Neuronal stem cell (in vitro differentiated cells): ENCODE results near the gene LRRC4B.

Experiments used
- DNase-seq: peaks from one replicate; pipeline ENCODE4 v3.0.0-alpha.2; 2013; ENCODE audit warnings: low spot score
- H2AFZ ChIP-seq: one replicate; pipeline ENCODE4 v1.6.1; 2013; ENCODE audit warnings: mild to moderate bottlenecking, low read length, inconsistent platforms
- H2AK5ac ChIP-seq: 2 replicates; pipeline ENCODE4 v1.6.1; 2013; ENCODE audit warnings: low read depth, mild to moderate bottlenecking, inconsistent platforms, low read length, moderate library complexity, mixed read lengths
- H2BK120ac ChIP-seq: 2 replicates; pipeline ENCODE4 v1.6.1; 2013; ENCODE audit warnings: low read depth, mild to moderate bottlenecking, inconsistent platforms, low read length, moderate library complexity, mixed read lengths
- H2BK12ac ChIP-seq: one replicate; pipeline ENCODE4 v1.6.1; 2013; ENCODE audit warnings: low read length, inconsistent platforms
- H2BK15ac ChIP-seq: 2 replicates; pipeline ENCODE4 v1.6.1; 2013; ENCODE audit warnings: mild to moderate bottlenecking, low read length, inconsistent platforms, mixed read lengths
- H2BK5ac ChIP-seq: one replicate; pipeline ENCODE4 v1.6.1; 2013; ENCODE audit warnings: inconsistent platforms, mild to moderate bottlenecking, low read length, moderate library complexity
- H3K14ac ChIP-seq: one replicate; pipeline ENCODE4 v1.6.1; 2013; ENCODE audit warnings: low read length, inconsistent platforms
- H3K18ac ChIP-seq: 2 replicates; pipeline ENCODE4 v1.6.1; 2013; ENCODE audit warnings: low read length, inconsistent platforms
- H3K23ac ChIP-seq: 2 replicates; pipeline ENCODE4 v1.6.1; 2013; ENCODE audit warnings: low read depth, mild to moderate bottlenecking, mixed read lengths, low read length, inconsistent platforms; ENCODE audit not compliant: poor library complexity
- H3K27ac ChIP-seq: replicated peaks from 3 replicates; pipeline ENCODE4 v1.5.1; 2013; ENCODE audit warnings: low read length, inconsistent platforms
- H3K27me3 ChIP-seq, 3 experiments: 2 replicates each; pipeline ENCODE4 v1.6.1; 2013; ENCODE audit warnings: low read length in 3 of 3, mild to moderate bottlenecking in 2 of 3, inconsistent platforms in 1 of 3, low read depth in 1 of 3, mixed read lengths in 1 of 3, moderate library complexity in 1 of 3; ENCODE audit not compliant: control insufficient read depth in 3 of 3, insufficient read depth in 3 of 3
- H3K36me3 ChIP-seq, 2 donors: replicated peaks in 1 of 2; 2 replicates each; pipeline ENCODE4 v1.6.1; 2013; ENCODE audit warnings: low read length in 2 of 2; ENCODE audit not compliant: control insufficient read depth in 2 of 2, insufficient read depth in 2 of 2
- H3K4ac ChIP-seq: 2 replicates; pipeline ENCODE4 v1.6.1; 2013; ENCODE audit warnings: inconsistent platforms, mild to moderate bottlenecking, low read length, moderate library complexity
- H3K4me1 ChIP-seq, 2 donors: 1 replicate in 1 of 2; 2 replicates in 1 of 2; pipeline ENCODE4 v1.6.1; 2013; ENCODE audit warnings: low read length in 2 of 2, low read depth in 1 of 2; ENCODE audit not compliant: control insufficient read depth in 2 of 2, insufficient read depth in 1 of 2
- H3K4me2 ChIP-seq: one replicate; pipeline ENCODE4 v1.6.1; 2013; ENCODE audit warnings: mild to moderate bottlenecking, low read length, inconsistent platforms; ENCODE audit not compliant: insufficient read depth, poor library complexity, severe bottlenecking
- H3K4me3 ChIP-seq, 2 donors: 2 replicates each; pipeline ENCODE4 v1.5.1; 2013; ENCODE audit warnings: low read length in 2 of 2, mild to moderate bottlenecking in 2 of 2, inconsistent platforms in 1 of 2, moderate library complexity in 1 of 2
- H3K79me1 ChIP-seq: one replicate; pipeline ENCODE4 v1.6.1; 2013; ENCODE audit warnings: low read depth, mild to moderate bottlenecking, inconsistent platforms, low read length, moderate library complexity
- H3K9ac ChIP-seq: one replicate; pipeline ENCODE4 v1.6.1; 2013; ENCODE audit warnings: mild to moderate bottlenecking, low read depth, low read length, inconsistent platforms; ENCODE audit not compliant: poor library complexity
- H3K9me3 ChIP-seq, 2 donors: replicated peaks in 1 of 2; 2 replicates each; pipeline versions ENCODE3 to v1.6.1; 2013; ENCODE audit warnings: low read length in 2 of 2, mild to moderate bottlenecking in 2 of 2, inconsistent platforms in 1 of 2, low read depth in 1 of 2, mixed read lengths in 1 of 2, moderate library complexity in 1 of 2; ENCODE audit not compliant: control insufficient read depth in 2 of 2, insufficient read depth in 1 of 2
- H4K8ac ChIP-seq: one replicate; pipeline ENCODE4 v1.6.1; 2013; ENCODE audit warnings: low read depth, mild to moderate bottlenecking, inconsistent platforms, low read length, moderate library complexity
- H4K91ac ChIP-seq: one replicate; pipeline ENCODE4 v1.6.1; 2013; ENCODE audit warnings: low read length, low read depth, mild to moderate bottlenecking, inconsistent platforms; ENCODE audit not compliant: poor library complexity
- WGBS, 2 donors: extraction: QIAGEN DNeasy Blood & Tissue Kit; methylation state at CpG; one replicate each; pipeline ENCODE4 v1.1.7; 2013; ENCODE audit warnings: missing lambda C conversion rate in 2 of 2, mixed read lengths in 1 of 2; ENCODE audit not compliant: insufficient read length in 2 of 2, insufficient replicate concordance in 1 of 2; ENCODE audit errors: extremely low coverage in 2 of 2; 5-methylcytosine and 5-hydroxymethylcytosine counted together

LRRC4B gene

GRCh38 chr19:50478901-50479715 is 89.1 kb downstream of the LRRC4B start:
- H3K23ac ChIP-seq, result no peak overlapping the region
- DNase-seq, result no peak
- no peak overlapping the region for H3K4ac ChIP-seq
- WGBS, 2 donors, result no CpG with 5 or more reads among the region's 19 CpGs
- H2BK120ac ChIP-seq, result no peak overlapping the region
- no peak overlapping the region for H2BK12ac ChIP-seq
- no peak overlapping the region for H4K8ac ChIP-seq
- H3K4me3 ChIP-seq, result no peak overlapping the region
- H3K4me1 ChIP-seq, result no peaks in the 10 kb centered on the region
- peaks cover 18 to 34% of the 10 kb centered on the region in 2 donors for H3K36me3 ChIP-seq
- no peak overlapping the region for H2BK15ac ChIP-seq
- H3K9ac ChIP-seq, result peak overlapping the region; percentile 2
- H3K4me2 ChIP-seq, result no peak overlapping the region
- peaks cover 0 to 15% (median 0%) of the 10 kb centered on the region in 3 experiments for H3K27me3 ChIP-seq
- no peak overlapping the region for H2AK5ac ChIP-seq
- H3K27ac ChIP-seq, result no peak overlapping the region
- peak overlapping the region; percentile 27 for H3K18ac ChIP-seq
- peaks cover 5 to 31% of the 10 kb centered on the region in 2 donors for H3K9me3 ChIP-seq
- no peak overlapping the region for H2BK5ac ChIP-seq
- peaks cover 5% of the 10 kb centered on the region for H3K79me1 ChIP-seq
- no peak overlapping the region for H4K91ac ChIP-seq
- H3K14ac ChIP-seq, result no peak overlapping the region
- H2AFZ ChIP-seq, result no peak overlapping the region

GRCh38 chr19:50477751-50478515 is 90.3 kb downstream of the LRRC4B start:
- Histone ChIP-seq H3K27me3 (peaks cover 0 to 15% (median 0%) of the 10 kb centered on the region in 3 experiments), H3K36me3 (peaks cover 14 to 29% of the 10 kb centered on the region in 2 donors), H3K18ac (no peak overlapping the region), H3K79me1 (peaks cover 5% of the 10 kb centered on the region), H2AFZ (no peak overlapping the region), H4K8ac (no peak overlapping the region), H3K4me3 (no peak overlapping the region), H2BK120ac (no peak overlapping the region), H3K23ac (no peak overlapping the region), H3K14ac (no peak overlapping the region), H4K91ac (no peak overlapping the region), H2BK5ac (no peak overlapping the region), H3K4me2 (no peak overlapping the region), H2BK12ac (no peak overlapping the region), H2BK15ac (no peak overlapping the region), H3K4me1 (no peaks in the 10 kb centered on the region), H3K9me3 (peaks cover 5 to 31% of the 10 kb centered on the region in 2 donors), H3K9ac (no peak overlapping the region), H3K27ac (no peak overlapping the region), H2AK5ac (no peak overlapping the region), H3K4ac (no peak overlapping the region)
- no CpG with 5 or more reads among the region's 17 CpGs for WGBS, 2 donors
- no peak for DNase-seq

- H3K4me1 ChIP-seq, result no peaks in the 10 kb centered on the region
- H3K36me3 ChIP-seq, result peaks cover 14 to 25% of the 10 kb centered on the region in 2 donors
- H2AFZ ChIP-seq, result peak overlapping the region; percentile 100
- no peak overlapping the region for H3K4ac ChIP-seq
- no peak overlapping the region for H3K18ac ChIP-seq
- no CpG with 5 or more reads among the region's 20 CpGs for WGBS, 2 donors
- no peak for DNase-seq
- H2BK15ac ChIP-seq, result no peak overlapping the region
- no peak overlapping the region for H4K91ac ChIP-seq
- peaks cover 0 to 15% (median 0%) of the 10 kb centered on the region in 3 experiments for H3K27me3 ChIP-seq
- no peak overlapping the region for H3K9ac ChIP-seq
- no peak overlapping the region for H3K27ac ChIP-seq
- peaks cover 5% of the 10 kb centered on the region for H3K79me1 ChIP-seq
- no peak overlapping the region for H3K14ac ChIP-seq
- H3K4me3 ChIP-seq, result peak overlapping the region; percentile 46 to 97
- H2BK5ac ChIP-seq, result no peak overlapping the region
- H3K23ac ChIP-seq, result peak overlapping the region; percentile 12
- no peak overlapping the region for H4K8ac ChIP-seq
- no peak overlapping the region for H2BK120ac ChIP-seq
- peak overlapping the region; percentile 69 for H3K4me2 ChIP-seq
- H2AK5ac ChIP-seq, result no peak overlapping the region
- H2BK12ac ChIP-seq, result no peak overlapping the region
- H3K9me3 ChIP-seq, result peaks cover 5 to 31% of the 10 kb centered on the region in 2 donors
Measured at GRCh38 chr19:50476907-50477238, 91.4 kb downstream of the LRRC4B start.
